Activated CD4-positive, alpha-beta memory T cell treated with anti-CD3 and anti-CD28 coated beads, Interleukin-2, amount 10 ng/mL, durations not matched to agents 7 days and 5 days (primary cell): ENCODE results near the gene LAIR2. TPM values are rescaled to one million over a fixed set of nuclear protein-coding genes. Genes with fewer than 3 reads are reported as not detected.

ENCODE experiments used
- total RNA-seq, 2 experiments: library from RNA; stranded (reverse); gene quantifications; one replicate each; pipeline ENCODE4 v1.2.3, GENCODE V29; 2021

LAIR2 gene
- total RNA-seq, 2 experiments from 2014 or later = 2.4 to 3.8 TPM

Other genes with a start within 250 kb of the LAIR2 start
- not detected for gene LILRB5, start 245.6 kb upstream of the LAIR2 start, total RNA-seq
- not detected for gene LILRB2, start 221.7 kb upstream of the LAIR2 start, total RNA-seq
- gene LILRA5, start 189.7 kb upstream of the LAIR2 start, total RNA-seq = not detected
- gene LILRA4, start 163.7 kb upstream of the LAIR2 start, total RNA-seq = not detected
- 10 to 100 TPM; 56.6 to 59.0 TPM for gene LAIR1, start 137.9 kb upstream of the LAIR2 start, total RNA-seq
- under 1 TPM; 0.53 to 0.68 TPM for gene TTYH1, start 87.4 kb upstream of the LAIR2 start, total RNA-seq
- 100 to 1,000 TPM; 231 to 233 TPM for gene LENG8, start 53.6 kb upstream of the LAIR2 start, total RNA-seq
- gene LENG9, start 39.1 kb upstream of the LAIR2 start, total RNA-seq = 1 to 10 TPM; 8.5 to 8.7 TPM
- not detected for gene CDC42EP5, start 29.5 kb upstream of the LAIR2 start, total RNA-seq
- not detected for gene LILRA2, start 71.0 kb downstream of the LAIR2 start, total RNA-seq
- gene LILRA1, start 90.8 kb downstream of the LAIR2 start, total RNA-seq = not detected
- under 1 TPM; 0.08 to 0.38 TPM for gene LILRB1, start 127.7 kb downstream of the LAIR2 start, total RNA-seq
- not detected for gene LILRB4, start 160.2 kb downstream of the LAIR2 start, total RNA-seq
- gene KIR3DL3, start 221.6 kb downstream of the LAIR2 start, total RNA-seq = not detected
- gene KIR2DL3, start 235.7 kb downstream of the LAIR2 start, total RNA-seq = not detected